Measurements from ENCODE around the gene CDKN1A. TPM values are rescaled to one million over a fixed set of nuclear protein-coding genes. Genes with fewer than 3 reads are reported as not detected.

Gene CDKN1A
- total RNA-seq: 113 and 404 TPM in 2 replicates

GRCh38 chr6:36678488-36679042 lies at the start of gene CDKN1A:
Gene CDKN1A, plus strand, starts transcription at chr6:36678714. Its CDS starts 5,388 bp downstream, at chr6:36684102.

GRCh38 chr6:36697481-36697903 lies 19.0 kb downstream of the CDKN1A start, which contains the start of gene RAB44:
Gene RAB44, plus strand, starts transcription at chr6:36697826. Its CDS starts 6,410 bp downstream, at chr6:36704236.

Other genes with a start within 250 kb of the CDKN1A start
- not detected in 2 replicates for gene PXT1, start 235.9 kb upstream of the CDKN1A start, total RNA-seq
- gene KCTD20, start 235.7 kb upstream of the CDKN1A start, total RNA-seq: 40.7 and 41.4 TPM in 2 replicates
- 13.4 and 19.0 TPM in 2 replicates for gene STK38, start 131.2 kb upstream of the CDKN1A start, total RNA-seq
- 176 and 291 TPM in 2 replicates for gene SRSF3, start 84.4 kb upstream of the CDKN1A start, total RNA-seq
- gene RAB44, start 19.1 kb downstream of the CDKN1A start, total RNA-seq: under 0.01 TPM in 1 of 2 replicates, not detected in the other
- under 0.01 and 0.11 TPM in 2 replicates for gene CPNE5, start 160.7 kb downstream of the CDKN1A start, total RNA-seq
- gene PPIL1, start 196.1 kb downstream of the CDKN1A start, total RNA-seq: 27.4 and 34.7 TPM in 2 replicates
- 37.5 and 47.1 TPM in 2 replicates for gene C6orf89, start 207.2 kb downstream of the CDKN1A start, total RNA-seq

Data from uterine smooth muscle cell (primary cell).